HepG2 (cell line): Measurements from ENCODE around the gene PSMC2. TPM values are rescaled to one million over a fixed set of nuclear protein-coding genes. Genes with fewer than 3 reads are reported as not detected.
"Not testable (repeated sequence)": the region's sequence is repeated elsewhere in the genome, so short reads cannot be mapped to it uniquely, and the experiment has no call there.

Experiments used
- DMAP1 ChIP-seq: IDR thresholded peaks from 2 replicates; pipeline ENCODE4 v1.6.1; 2016
- FOXA1 ChIP-seq, 2 experiments: fragments of 450-650 bp in 1 of 2; sonication (generic) in 1 of 2; formaldehyde crosslinking in 1 of 2; IDR thresholded peaks; 2 replicates each; pipeline versions ENCODE4 v1.4.0 to v1.6.1; 2016 to 2020; ENCODE audit warnings: missing genetic modification reagents in 1 of 2
- FOXK1 ChIP-seq: sonication (generic); formaldehyde crosslinking; IDR thresholded peaks from 2 replicates; pipeline ENCODE4 v1.4.0; 2020; ENCODE audit warnings: low read depth, missing genetic modification reagents, borderline replicate concordance
- FOXO1 ChIP-seq: sonication (generic); formaldehyde crosslinking; IDR thresholded peaks from 2 replicates; pipeline ENCODE4 v1.4.0; 2020; ENCODE audit warnings: missing genetic modification reagents
- GATAD1 ChIP-seq: IDR thresholded peaks from 2 replicates; pipeline ENCODE4 v1.6.1; 2016; ENCODE audit warnings: missing genetic modification reagents, missing compliant biosample characterization
- GTF3A ChIP-seq: sonication (generic); formaldehyde crosslinking; conservative IDR thresholded peaks from 2 replicates; pipeline ENCODE4 v1.4.0; 2020; ENCODE audit warnings: mild to moderate bottlenecking, missing genetic modification reagents
- HOXA3 ChIP-seq: sonication (generic); formaldehyde crosslinking; IDR thresholded peaks from 2 replicates; pipeline ENCODE4 v1.5.0; 2020; ENCODE audit warnings: missing genetic modification reagents
- MED1 ChIP-seq: sonication (generic); formaldehyde crosslinking; IDR thresholded peaks from 2 replicates; pipeline ENCODE4 v1.4.0; 2020; ENCODE audit warnings: missing genetic modification reagents
- SP5 ChIP-seq: IDR thresholded peaks from 2 replicates; pipeline ENCODE4 v1.6.1; 2016; ENCODE audit warnings: low read depth, borderline replicate concordance
- TBX2 ChIP-seq: sonication (generic); formaldehyde crosslinking; IDR thresholded peaks from 2 replicates; pipeline ENCODE4 v1.5.0; 2020; ENCODE audit warnings: missing genetic modification reagents, mild to moderate bottlenecking, borderline replicate concordance
- YY1 ChIP-seq: IDR thresholded peaks from 2 replicates; pipeline ENCODE4 v1.6.1; 2011; ENCODE audit warnings: low read length, low read depth, moderate library complexity, mild to moderate bottlenecking; ENCODE audit not compliant: insufficient read depth, insufficient replicate concordance
- ZBTB42 ChIP-seq: sonication (generic); formaldehyde crosslinking; IDR thresholded peaks from 2 replicates; pipeline ENCODE4 v1.5.0; 2020; ENCODE audit warnings: mild to moderate bottlenecking, missing genetic modification reagents
- ZNF230 ChIP-seq: sonication (generic); formaldehyde crosslinking; IDR thresholded peaks from 2 replicates; pipeline ENCODE4 v1.4.0; 2020; ENCODE audit warnings: mild to moderate bottlenecking, missing genetic modification reagents
- ZNF333 ChIP-seq: sonication (generic); formaldehyde crosslinking; IDR thresholded peaks from 2 replicates; pipeline ENCODE4 v1.4.0; 2020; ENCODE audit warnings: mild to moderate bottlenecking, missing genetic modification reagents, borderline replicate concordance
- ZNF510 ChIP-seq: sonication (generic); formaldehyde crosslinking; IDR thresholded peaks from 2 replicates; pipeline ENCODE4 v1.4.0; 2020; ENCODE audit warnings: low read depth, mild to moderate bottlenecking, missing genetic modification reagents
- ZNF776 ChIP-seq: sonication (generic); formaldehyde crosslinking; IDR thresholded peaks from 2 replicates; pipeline ENCODE4 v1.4.0; 2020; ENCODE audit warnings: mild to moderate bottlenecking, missing genetic modification reagents
- polyA plus RNA-seq, 8 experiments: library from polyadenylated mRNA; depleted of rRNA in 3 of 8; stranded (reverse) in 7 of 8; unstranded in 1 of 8; fragments of >200 nt; fragmentation: Illumina TruSeq in 4 of 8; extraction: Trizol in 4 of 8; gene quantifications; 2 replicates each; pipeline versions ENCODE4 v1.2.1 to v1.2.3, GENCODE V29; 2011 to 2016; ENCODE audit warnings: low read depth in 4 of 8, missing spikeins in 1 of 8, mixed read lengths in 1 of 8; ENCODE audit not compliant: insufficient read depth in 1 of 8
- total RNA-seq, 5 experiments: library from RNA; depleted of rRNA; stranded (reverse); fragments of >200 nt; fragmentation: Illumina TruSeq; extraction: Trizol; gene quantifications; 2 replicates each; pipeline ENCODE4 v1.2.3, GENCODE V29; 2016; ENCODE audit warnings: low read depth in 1 of 5
- TF ChIP-seq, protein P1 (sequence below): sonication (generic); formaldehyde crosslinking; IDR thresholded peaks from 2 replicates; pipeline ENCODE4 v1.4.0; 2020; ENCODE audit warnings: mild to moderate bottlenecking, missing genetic modification reagents
- TF ChIP-seq, protein P2 (sequence below): sonication (generic); formaldehyde crosslinking; IDR thresholded peaks from 2 replicates; pipeline ENCODE4 v1.5.0; 2020; ENCODE audit warnings: mild to moderate bottlenecking, missing genetic modification reagents, moderate library complexity
- TF ChIP-seq, protein P3 (sequence below): sonication (generic); formaldehyde crosslinking; IDR thresholded peaks from 2 replicates; pipeline ENCODE4 v1.4.0; 2020; ENCODE audit warnings: missing genetic modification reagents, mild to moderate bottlenecking, borderline replicate concordance
- TF ChIP-seq, protein P4 (sequence below): sonication (generic); formaldehyde crosslinking; IDR thresholded peaks from 2 replicates; pipeline ENCODE4 v1.4.0; 2020; ENCODE audit warnings: missing genetic modification reagents, borderline replicate concordance

Gene PSMC2
- total and polyA plus RNA-seq, 2 of the 13 experiments (the other 11 are each of a cell fraction or from before 2014, with no cell fraction given), result 89.9 to 181 TPM

DNA sequence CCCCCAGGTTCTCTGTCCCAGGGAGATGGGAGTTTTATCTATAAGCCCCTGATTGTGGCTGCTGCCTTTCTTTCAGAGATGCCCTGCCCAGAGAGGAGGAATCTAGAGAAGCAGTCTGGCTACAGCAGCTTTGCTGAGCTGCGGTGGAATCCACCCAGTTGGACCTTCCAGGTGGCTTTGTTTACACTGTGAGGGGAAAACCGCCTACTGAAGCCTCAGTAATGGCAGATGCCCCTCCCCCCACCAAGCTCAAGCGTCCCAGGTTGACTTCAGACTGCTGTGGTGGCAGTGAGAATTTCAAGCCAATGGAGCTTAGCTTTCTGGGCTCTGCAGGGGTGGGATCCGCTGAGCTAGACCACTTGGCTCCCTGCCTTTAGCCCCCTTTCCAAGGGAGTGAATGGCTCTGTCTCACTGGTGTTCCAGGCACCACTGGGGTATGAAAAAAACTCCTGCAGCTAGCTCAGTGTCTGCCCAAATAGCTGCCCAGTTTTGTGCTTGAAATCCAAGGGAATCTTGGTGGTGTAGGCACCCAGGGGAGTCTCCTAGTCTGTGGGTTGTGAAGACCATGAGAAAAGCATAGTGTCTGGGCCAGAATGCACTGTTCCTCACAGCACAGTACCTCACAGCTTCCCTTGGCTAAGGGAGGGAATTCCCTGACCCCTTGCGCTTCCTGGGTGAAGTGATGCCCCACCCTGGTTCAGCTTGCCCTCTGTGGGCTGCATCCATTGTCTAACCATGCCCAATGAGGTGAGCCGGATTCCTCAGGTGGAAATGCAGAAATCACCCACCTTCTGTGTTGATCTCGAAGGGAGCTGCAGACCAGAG is 58.6 kb downstream of the PSMC2 start (continued):
- TF ChIP-seq, protein P1, sequence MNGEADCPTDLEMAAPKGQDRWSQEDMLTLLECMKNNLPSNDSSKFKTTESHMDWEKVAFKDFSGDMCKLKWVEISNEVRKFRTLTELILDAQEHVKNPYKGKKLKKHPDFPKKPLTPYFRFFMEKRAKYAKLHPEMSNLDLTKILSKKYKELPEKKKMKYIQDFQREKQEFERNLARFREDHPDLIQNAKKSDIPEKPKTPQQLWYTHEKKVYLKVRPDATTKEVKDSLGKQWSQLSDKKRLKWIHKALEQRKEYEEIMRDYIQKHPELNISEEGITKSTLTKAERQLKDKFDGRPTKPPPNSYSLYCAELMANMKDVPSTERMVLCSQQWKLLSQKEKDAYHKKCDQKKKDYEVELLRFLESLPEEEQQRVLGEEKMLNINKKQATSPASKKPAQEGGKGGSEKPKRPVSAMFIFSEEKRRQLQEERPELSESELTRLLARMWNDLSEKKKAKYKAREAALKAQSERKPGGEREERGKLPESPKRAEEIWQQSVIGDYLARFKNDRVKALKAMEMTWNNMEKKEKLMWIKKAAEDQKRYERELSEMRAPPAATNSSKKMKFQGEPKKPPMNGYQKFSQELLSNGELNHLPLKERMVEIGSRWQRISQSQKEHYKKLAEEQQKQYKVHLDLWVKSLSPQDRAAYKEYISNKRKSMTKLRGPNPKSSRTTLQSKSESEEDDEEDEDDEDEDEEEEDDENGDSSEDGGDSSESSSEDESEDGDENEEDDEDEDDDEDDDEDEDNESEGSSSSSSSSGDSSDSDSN (CRISPR knock-in tag), result 0 out of 2 replicates have a peak, but pooled peaks have one; percentile 30
- TF ChIP-seq, protein P2, sequence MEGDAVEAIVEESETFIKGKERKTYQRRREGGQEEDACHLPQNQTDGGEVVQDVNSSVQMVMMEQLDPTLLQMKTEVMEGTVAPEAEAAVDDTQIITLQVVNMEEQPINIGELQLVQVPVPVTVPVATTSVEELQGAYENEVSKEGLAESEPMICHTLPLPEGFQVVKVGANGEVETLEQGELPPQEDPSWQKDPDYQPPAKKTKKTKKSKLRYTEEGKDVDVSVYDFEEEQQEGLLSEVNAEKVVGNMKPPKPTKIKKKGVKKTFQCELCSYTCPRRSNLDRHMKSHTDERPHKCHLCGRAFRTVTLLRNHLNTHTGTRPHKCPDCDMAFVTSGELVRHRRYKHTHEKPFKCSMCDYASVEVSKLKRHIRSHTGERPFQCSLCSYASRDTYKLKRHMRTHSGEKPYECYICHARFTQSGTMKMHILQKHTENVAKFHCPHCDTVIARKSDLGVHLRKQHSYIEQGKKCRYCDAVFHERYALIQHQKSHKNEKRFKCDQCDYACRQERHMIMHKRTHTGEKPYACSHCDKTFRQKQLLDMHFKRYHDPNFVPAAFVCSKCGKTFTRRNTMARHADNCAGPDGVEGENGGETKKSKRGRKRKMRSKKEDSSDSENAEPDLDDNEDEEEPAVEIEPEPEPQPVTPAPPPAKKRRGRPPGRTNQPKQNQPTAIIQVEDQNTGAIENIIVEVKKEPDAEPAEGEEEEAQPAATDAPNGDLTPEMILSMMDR (CRISPR knock-in tag), result peak; percentile 14; the same call in 1 of the 2 replicates
- TF ChIP-seq ZNF510 (CRISPR knock-in tag), result peak; percentile 48; the same call in 1 of the 2 replicates
- TF ChIP-seq FOXO1 (CRISPR knock-in tag), result peak; percentile 13; the same call in 1 of the 2 replicates
- TF ChIP-seq FOXK1 (CRISPR knock-in tag), result peak; percentile 56; the same call in 1 of the 2 replicates
- TF ChIP-seq, protein P3, sequence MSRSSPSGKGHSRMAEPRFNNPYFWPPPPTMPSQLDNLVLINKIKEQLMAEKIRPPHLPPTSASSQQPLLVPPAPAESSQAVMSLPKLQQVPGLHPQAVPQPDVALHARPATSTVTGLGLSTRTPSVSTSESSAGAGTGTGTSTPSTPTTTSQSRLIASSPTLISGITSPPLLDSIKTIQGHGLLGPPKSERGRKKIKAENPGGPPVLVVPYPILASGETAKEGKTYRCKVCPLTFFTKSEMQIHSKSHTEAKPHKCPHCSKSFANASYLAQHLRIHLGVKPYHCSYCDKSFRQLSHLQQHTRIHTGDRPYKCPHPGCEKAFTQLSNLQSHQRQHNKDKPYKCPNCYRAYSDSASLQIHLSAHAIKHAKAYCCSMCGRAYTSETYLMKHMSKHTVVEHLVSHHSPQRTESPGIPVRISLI, result peak; percentile 59; the same call in 1 of the 2 replicates
- 0 out of 2 replicates have a peak, but pooled peaks have one; percentile 25 for TF ChIP-seq MED1 (CRISPR knock-in tag)
- TF ChIP-seq FOXA1 (IDR thresholded peaks at IDR 0.05), result not testable (repeated sequence)
- TF ChIP-seq FOXA1 (CRISPR knock-in tag; IDR thresholded peaks at IDR 0.05), result peak; percentile 88
- TF ChIP-seq YY1, result peak; percentile 40
- peak; percentile 28; the same call in 1 of the 2 replicates for TF ChIP-seq TBX2 (CRISPR knock-in tag)
- TF ChIP-seq ZNF230 (CRISPR knock-in tag), result peak; percentile 82; the same call in 1 of the 2 replicates
- TF ChIP-seq GTF3A (CRISPR knock-in tag), result 0 out of 2 replicates have a peak, but pooled peaks have one; percentile 53
- peak; percentile 57; the same call in 1 of the 2 replicates for TF ChIP-seq SP5
- TF ChIP-seq, protein P4, sequence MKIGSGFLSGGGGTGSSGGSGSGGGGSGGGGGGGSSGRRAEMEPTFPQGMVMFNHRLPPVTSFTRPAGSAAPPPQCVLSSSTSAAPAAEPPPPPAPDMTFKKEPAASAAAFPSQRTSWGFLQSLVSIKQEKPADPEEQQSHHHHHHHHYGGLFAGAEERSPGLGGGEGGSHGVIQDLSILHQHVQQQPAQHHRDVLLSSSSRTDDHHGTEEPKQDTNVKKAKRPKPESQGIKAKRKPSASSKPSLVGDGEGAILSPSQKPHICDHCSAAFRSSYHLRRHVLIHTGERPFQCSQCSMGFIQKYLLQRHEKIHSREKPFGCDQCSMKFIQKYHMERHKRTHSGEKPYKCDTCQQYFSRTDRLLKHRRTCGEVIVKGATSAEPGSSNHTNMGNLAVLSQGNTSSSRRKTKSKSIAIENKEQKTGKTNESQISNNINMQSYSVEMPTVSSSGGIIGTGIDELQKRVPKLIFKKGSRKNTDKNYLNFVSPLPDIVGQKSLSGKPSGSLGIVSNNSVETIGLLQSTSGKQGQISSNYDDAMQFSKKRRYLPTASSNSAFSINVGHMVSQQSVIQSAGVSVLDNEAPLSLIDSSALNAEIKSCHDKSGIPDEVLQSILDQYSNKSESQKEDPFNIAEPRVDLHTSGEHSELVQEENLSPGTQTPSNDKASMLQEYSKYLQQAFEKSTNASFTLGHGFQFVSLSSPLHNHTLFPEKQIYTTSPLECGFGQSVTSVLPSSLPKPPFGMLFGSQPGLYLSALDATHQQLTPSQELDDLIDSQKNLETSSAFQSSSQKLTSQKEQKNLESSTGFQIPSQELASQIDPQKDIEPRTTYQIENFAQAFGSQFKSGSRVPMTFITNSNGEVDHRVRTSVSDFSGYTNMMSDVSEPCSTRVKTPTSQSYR, result peak; percentile 95
- peak; percentile 17; the same call in 1 of the 2 replicates for TF ChIP-seq ZNF333 (CRISPR knock-in tag)
- 0 out of 2 replicates have a peak, but pooled peaks have one; percentile 4 for TF ChIP-seq DMAP1 (CRISPR knock-in tag)
- 0 out of 2 replicates have a peak, but pooled peaks have one; percentile 46 for TF ChIP-seq ZBTB42 (CRISPR knock-in tag)
- peak; percentile 23; the same call in 1 of the 2 replicates for TF ChIP-seq ZNF776 (CRISPR knock-in tag)
- peak; percentile 42; the same call in 1 of the 2 replicates for TF ChIP-seq HOXA3 (CRISPR knock-in tag)
- 0 out of 2 replicates have a peak, but pooled peaks have one; percentile 40 for TF ChIP-seq GATAD1 (CRISPR knock-in tag)
